ENCODE data around the gene UNC93B1.
"Not testable (repeated sequence)": the region's sequence is repeated elsewhere in the genome, so short reads cannot be mapped to it uniquely, and the experiment has no call there.

UNC93B1 gene

DNA sequence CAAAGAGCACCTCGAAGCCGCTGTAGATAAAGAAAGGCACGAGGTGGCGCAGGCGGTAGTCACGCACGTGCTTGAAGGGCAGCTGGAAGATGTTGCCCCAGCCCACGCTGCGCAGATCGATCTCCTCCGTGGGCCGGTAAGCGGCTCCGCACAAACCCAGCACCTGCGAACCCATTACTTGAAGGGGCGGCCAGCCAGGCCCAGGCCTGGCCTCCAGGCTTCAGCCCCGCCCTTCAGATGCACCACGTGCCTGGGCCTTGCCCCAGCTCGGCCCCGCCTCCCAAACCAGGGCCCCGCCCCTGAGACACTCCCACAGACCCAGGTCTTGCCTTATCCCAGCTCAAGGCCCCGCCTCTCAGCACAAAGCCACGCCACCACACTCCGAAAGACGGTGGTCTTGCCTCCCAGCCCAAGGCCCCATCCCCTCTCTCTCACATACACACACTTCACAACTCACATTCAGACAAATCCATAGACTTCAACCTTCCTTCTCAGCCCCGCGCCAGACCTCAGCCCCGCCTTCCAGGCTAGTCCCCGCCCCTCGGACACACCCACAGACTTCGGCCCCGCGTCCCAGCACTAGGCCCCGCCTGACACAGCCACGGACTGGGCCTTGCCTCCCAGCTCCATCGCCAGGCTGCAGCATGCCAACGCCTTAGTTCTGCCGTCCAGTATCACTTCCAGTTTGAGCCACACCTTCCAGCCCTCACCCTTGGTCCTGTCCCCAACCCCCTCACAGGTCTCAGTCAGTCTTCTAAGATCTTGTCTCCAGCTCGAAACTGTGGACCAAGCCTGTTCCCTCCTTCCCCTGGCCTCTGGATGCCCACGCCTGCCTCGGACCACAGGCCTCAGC is 7.0 kb downstream of the UNC93B1 start:
- no peaks in the 10 kb centered on the region for H3K79me2 ChIP-seq (ENCODE audit: insufficient read depth, low read length)
- no peaks in the 10 kb centered on the region for H3K9me2 ChIP-seq (replicated peaks; ENCODE audit: low read depth, low read length)
- TF ChIP-seq CTCF (conservative IDR thresholded peaks at IDR 0.05; ENCODE audit: low read length) (no peak), EZH2phosphoT487 (IDR thresholded peaks at IDR 0.05; ENCODE audit: borderline replicate concordance) (no peak)
- H2AFZ ChIP-seq (ENCODE audit: low read length): no peak overlapping the region
- H3K4me3 ChIP-seq (ENCODE audit: low read length, poor library complexity, severe bottlenecking): no peak overlapping the region
- no peaks in the 10 kb centered on the region for H3K36me3 ChIP-seq (ENCODE audit: insufficient read depth, low read length)
- no peaks in the 10 kb centered on the region for H3K9me3 ChIP-seq (ENCODE audit: insufficient read depth, low read depth, low read length)
- H3F3A ChIP-seq (ENCODE audit: low read depth): no peaks in the 10 kb centered on the region
- peaks cover 29% of the 10 kb centered on the region for H3K4me1 ChIP-seq (ENCODE audit: insufficient read depth, low read length, poor library complexity, severe bottlenecking)
- no peaks in the 10 kb centered on the region for H3K27me3 ChIP-seq (ENCODE audit: insufficient read depth, low read length, poor library complexity, severe bottlenecking)
- no peaks in the 10 kb centered on the region for H4K20me1 ChIP-seq (ENCODE audit: insufficient read depth, low read length, poor library complexity, severe bottlenecking)
- H3K9ac ChIP-seq (ENCODE audit: low read depth, low read length, poor library complexity, severe bottlenecking): no peak overlapping the region
- no peak overlapping the region for H3K4me2 ChIP-seq (ENCODE audit: low read depth, low read length, poor library complexity, severe bottlenecking)

GRCh38 chr11:67996051-67996450 is 7.8 kb downstream of the UNC93B1 start:
- Histone ChIP-seq H2AFZ (ENCODE audit: low read length) (no peak overlapping the region), H3K79me2 (ENCODE audit: insufficient read depth, low read length) (no peaks in the 10 kb centered on the region), H3K4me3 (ENCODE audit: low read length, poor library complexity, severe bottlenecking) (no peak overlapping the region), H3K9me3 (ENCODE audit: insufficient read depth, low read depth, low read length) (no peaks in the 10 kb centered on the region), H3K4me2 (ENCODE audit: low read depth, low read length, poor library complexity, severe bottlenecking) (no peak overlapping the region), H3K9me2 (replicated peaks; ENCODE audit: low read depth, low read length) (no peaks in the 10 kb centered on the region), H3K4me1 (ENCODE audit: insufficient read depth, low read length, poor library complexity, severe bottlenecking) (peaks cover 29% of the 10 kb centered on the region), H3K27me3 (ENCODE audit: insufficient read depth, low read length, poor library complexity, severe bottlenecking) (no peaks in the 10 kb centered on the region), H3K36me3 (ENCODE audit: insufficient read depth, low read length) (no peaks in the 10 kb centered on the region), H3K9ac (ENCODE audit: low read depth, low read length, poor library complexity, severe bottlenecking) (no peak overlapping the region), H4K20me1 (ENCODE audit: insufficient read depth, low read length, poor library complexity, severe bottlenecking) (no peaks in the 10 kb centered on the region), H3F3A (ENCODE audit: low read depth) (no peaks in the 10 kb centered on the region)
- TF ChIP-seq EZH2phosphoT487 (IDR thresholded peaks at IDR 0.05; ENCODE audit: borderline replicate concordance) (no peak), CTCF (conservative IDR thresholded peaks at IDR 0.05; ENCODE audit: low read length) (no peak)

- H3F3A ChIP-seq (ENCODE audit: low read depth); H4K20me1 ChIP-seq (ENCODE audit: insufficient read depth, low read length, poor library complexity, severe bottlenecking); H3K36me3 ChIP-seq (ENCODE audit: insufficient read depth, low read length); H3K27me3 ChIP-seq (ENCODE audit: insufficient read depth, low read length, poor library complexity, severe bottlenecking); H2AFZ ChIP-seq (ENCODE audit: low read length); H3K9ac ChIP-seq (ENCODE audit: low read depth, low read length, poor library complexity, severe bottlenecking); H3K9me3 ChIP-seq (ENCODE audit: insufficient read depth, low read depth, low read length); H3K4me2 ChIP-seq (ENCODE audit: low read depth, low read length, poor library complexity, severe bottlenecking); H3K79me2 ChIP-seq (ENCODE audit: insufficient read depth, low read length); H3K4me3 ChIP-seq (ENCODE audit: low read length, poor library complexity, severe bottlenecking); H3K9me2 ChIP-seq (replicated peaks; ENCODE audit: low read depth, low read length): not testable (repeated sequence)
- peaks cover 29% of the 10 kb centered on the region for H3K4me1 ChIP-seq (ENCODE audit: insufficient read depth, low read length, poor library complexity, severe bottlenecking)
These were observed 8.3 kb downstream of the UNC93B1 start for GRCh38 chr11:67995579-67995978.

DNA sequence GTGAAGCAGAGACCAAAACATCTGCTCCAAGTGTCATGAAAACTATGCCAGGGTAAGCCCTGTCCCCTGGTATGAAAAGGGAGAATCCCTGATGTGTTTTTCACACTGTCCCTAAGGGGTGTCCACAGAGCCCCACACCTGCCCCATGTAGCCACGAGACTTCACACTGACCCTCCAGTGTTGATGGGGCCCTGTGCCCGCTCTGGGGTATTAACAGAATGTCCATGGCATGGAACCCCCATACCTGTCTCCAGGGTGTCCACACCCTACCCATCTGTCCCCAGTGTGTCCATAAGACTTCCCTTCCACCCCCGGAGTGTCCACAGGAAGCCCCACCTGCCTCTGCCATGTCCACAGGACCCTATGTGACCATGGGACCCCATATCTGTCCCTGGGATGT is 8.8 kb downstream of the UNC93B1 start:
- H3K27me3 ChIP-seq (ENCODE audit: insufficient read depth, low read length, poor library complexity, severe bottlenecking); H3K36me3 ChIP-seq (ENCODE audit: insufficient read depth, low read length); H3K9ac ChIP-seq (ENCODE audit: low read depth, low read length, poor library complexity, severe bottlenecking); H3K9me3 ChIP-seq (ENCODE audit: insufficient read depth, low read depth, low read length); H3K9me2 ChIP-seq (replicated peaks; ENCODE audit: low read depth, low read length); H3K4me3 ChIP-seq (ENCODE audit: low read length, poor library complexity, severe bottlenecking); H2AFZ ChIP-seq (ENCODE audit: low read length); H3F3A ChIP-seq (ENCODE audit: low read depth); H4K20me1 ChIP-seq (ENCODE audit: insufficient read depth, low read length, poor library complexity, severe bottlenecking); H3K79me2 ChIP-seq (ENCODE audit: insufficient read depth, low read length); H3K4me2 ChIP-seq (ENCODE audit: low read depth, low read length, poor library complexity, severe bottlenecking): not testable (repeated sequence)
- H3K4me1 ChIP-seq (ENCODE audit: insufficient read depth, low read length, poor library complexity, severe bottlenecking): peaks cover 27% of the 10 kb centered on the region

GRCh38 chr11:67994387-67994786 is 9.5 kb downstream of the UNC93B1 start:
- H3K36me3 ChIP-seq (ENCODE audit: insufficient read depth, low read length); H3K27me3 ChIP-seq (ENCODE audit: insufficient read depth, low read length, poor library complexity, severe bottlenecking); H3K9me3 ChIP-seq (ENCODE audit: insufficient read depth, low read depth, low read length); H3K9me2 ChIP-seq (replicated peaks; ENCODE audit: low read depth, low read length); H3K79me2 ChIP-seq (ENCODE audit: insufficient read depth, low read length); H2AFZ ChIP-seq (ENCODE audit: low read length); H3K9ac ChIP-seq (ENCODE audit: low read depth, low read length, poor library complexity, severe bottlenecking); H3K4me2 ChIP-seq (ENCODE audit: low read depth, low read length, poor library complexity, severe bottlenecking); H3F3A ChIP-seq (ENCODE audit: low read depth); H4K20me1 ChIP-seq (ENCODE audit: insufficient read depth, low read length, poor library complexity, severe bottlenecking); H3K4me3 ChIP-seq (ENCODE audit: low read length, poor library complexity, severe bottlenecking): not testable (repeated sequence)
- H3K4me1 ChIP-seq (ENCODE audit: insufficient read depth, low read length, poor library complexity, severe bottlenecking): peaks cover 21% of the 10 kb centered on the region

Data from Loucy (cell line).